HT-29 (cell line): ENCODE measurements around the gene SPNS3. TPM values are rescaled to one million over a fixed set of nuclear protein-coding genes. Genes with fewer than 3 reads are reported as not detected.

Experiments
- DNase-seq: peaks from one replicate; pipeline ENCODE4 v3.0.0-alpha.2; 2015; ENCODE audit warnings: low spot score
- total RNA-seq: library from RNA; depleted of rRNA; stranded (reverse); fragments of >200 nt; shearing (Covaris generic); gene quantifications from 2 replicates; pipeline ENCODE4 v1.2.3, GENCODE V29; 2014

The SPNS3 gene
- total RNA-seq, 1 experiment from 2014 or later, result 4.7 TPM

DNA sequence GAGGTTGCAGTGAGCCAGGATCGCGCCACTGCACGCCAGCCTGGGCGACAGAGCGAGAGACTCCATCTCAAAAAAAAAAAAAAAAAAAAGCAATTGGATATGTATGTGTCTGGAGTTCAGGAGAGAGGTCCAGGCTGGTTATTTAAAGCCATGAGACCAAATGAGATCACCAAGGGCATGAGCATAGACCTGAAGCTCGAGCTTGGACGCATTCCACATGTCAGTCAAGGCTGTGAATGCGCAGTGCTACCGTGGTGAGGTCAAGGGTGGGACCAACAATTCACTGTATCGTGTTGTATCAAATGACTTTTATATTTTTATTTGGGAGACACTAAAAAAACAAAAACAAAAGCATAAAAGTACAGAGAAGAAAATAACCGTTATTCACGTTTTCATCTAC lies 35.8 kb downstream of the SPNS3 start:
- no peak for DNase-seq

DNA sequence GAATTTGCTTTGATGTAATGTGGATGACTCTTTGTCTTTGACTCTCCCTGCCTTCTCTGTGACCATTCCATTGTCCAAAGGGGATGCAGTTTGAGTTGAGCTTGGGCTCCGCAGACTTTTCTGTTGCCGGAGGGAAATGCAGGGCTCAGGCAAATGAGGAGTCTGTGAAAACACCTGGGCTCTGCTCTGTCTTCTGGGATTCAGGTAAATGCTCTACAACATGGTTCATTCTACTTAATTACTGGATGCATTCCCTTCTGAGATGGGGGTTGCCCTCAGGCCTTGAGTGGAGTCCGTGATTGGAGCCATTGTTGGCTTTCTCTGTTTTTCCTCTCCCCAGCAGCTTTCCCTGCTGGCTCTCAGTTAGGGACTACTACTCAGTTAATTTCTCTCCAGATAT lies 38.5 kb downstream of the SPNS3 start:
- DNase-seq, result no peak

- DNase-seq, result no peak
Measured at GRCh38 chr17:4474093-4474492, 40.4 kb downstream of the SPNS3 start.

DNA sequence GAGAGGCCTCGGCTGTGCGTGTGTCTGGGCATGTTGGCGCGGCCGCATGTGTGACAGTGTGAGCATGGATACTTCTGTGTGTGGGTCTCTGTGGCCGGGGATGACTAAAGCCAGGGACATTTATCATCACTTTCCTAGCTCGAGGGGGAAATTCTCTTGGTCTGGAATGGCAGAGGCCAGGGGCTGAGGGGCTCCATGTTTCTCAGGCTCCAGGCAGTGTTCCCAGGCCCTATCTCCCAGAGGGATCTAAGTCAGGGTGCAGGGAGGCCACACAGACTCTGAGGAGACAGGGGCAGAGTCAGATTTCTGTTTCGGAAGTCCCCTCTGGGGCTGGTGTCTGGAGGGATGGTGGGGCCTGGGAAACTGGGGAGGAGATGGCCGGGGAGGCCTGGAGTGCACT lies 41.3 kb downstream of the SPNS3 start:
- DNase-seq, result no peak

DNA sequence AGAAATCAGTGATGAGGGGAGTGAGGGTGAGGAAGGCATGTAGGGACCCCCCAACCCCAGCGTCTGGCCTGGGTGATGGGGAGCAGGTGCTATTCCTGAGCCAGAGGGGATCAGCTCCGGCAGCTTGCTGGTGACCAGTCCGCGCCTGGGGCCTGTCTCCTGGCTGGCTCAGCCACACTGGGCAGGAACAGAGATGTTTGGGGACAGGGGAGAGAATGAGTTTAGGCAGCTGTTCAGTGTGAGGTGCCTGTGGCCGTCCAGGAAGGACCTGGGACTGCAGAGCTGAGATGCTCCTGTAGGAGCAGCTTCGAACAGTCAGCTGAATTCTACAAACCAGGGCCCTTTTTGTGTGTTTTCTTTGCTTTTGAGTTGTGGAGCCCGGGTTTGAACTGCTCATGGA lies 41.7 kb downstream of the SPNS3 start:
- DNase-seq, result no peak

- peak; percentile 66 for DNase-seq
Measured at GRCh38 chr17:4476017-4476416, 42.3 kb downstream of the SPNS3 start.

GRCh38 chr17:4476511-4477070 lies 42.9 kb downstream of the SPNS3 start:
- peak; percentile 85 for DNase-seq

DNA sequence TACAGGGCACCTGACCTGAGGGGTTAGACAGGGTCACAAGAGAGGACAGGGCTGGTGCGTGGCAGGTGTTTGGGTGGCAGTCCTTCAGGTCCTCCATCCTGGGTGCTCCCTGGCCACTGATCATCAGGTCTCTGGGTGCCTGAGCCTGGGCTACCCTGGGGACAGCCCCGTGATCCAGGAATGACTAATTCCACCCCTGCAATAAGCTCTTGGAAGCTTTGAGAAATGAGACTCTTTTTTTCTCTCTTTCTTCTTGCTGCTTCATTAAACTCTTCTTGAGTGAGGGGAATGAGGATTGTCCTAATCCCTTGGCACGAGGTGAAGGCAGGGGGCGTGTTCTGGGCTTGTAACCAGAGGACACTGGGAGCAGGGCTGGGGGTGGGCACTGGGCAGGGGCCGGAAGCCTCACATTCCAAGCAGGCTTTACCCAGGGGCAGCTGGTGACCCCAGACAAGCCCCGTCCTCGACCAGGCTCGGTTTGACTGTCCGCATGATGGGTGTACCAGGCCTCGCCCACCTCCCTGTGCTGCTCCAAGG lies 43.6 kb downstream of the SPNS3 start:
- DNase-seq, result peak; percentile 25

DNA sequence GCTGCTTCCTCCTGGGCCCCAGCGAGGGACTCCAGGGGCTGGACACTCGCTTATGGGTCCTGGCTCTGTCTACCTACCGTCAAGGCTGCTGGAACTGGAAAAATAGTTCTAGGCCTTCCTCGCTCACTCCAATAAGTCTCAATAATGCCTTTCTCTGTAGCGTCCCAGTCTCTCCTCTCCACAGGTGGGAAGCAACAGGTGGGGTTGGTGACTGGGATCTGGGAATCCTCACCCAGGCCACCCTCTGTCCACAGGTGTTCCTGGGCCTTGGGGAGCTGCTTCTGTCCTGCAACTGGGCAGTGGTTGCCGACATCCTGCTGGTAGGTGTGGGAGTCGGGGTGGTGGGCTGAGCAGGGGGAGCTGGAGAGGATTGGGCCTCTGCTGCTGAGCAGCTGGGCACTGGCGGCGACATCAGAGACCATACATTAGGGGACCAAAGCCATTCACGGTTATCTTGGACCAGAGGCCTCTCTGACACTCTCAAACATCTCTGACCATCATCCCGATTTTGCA lies 44.6 kb downstream of the SPNS3 start:
- no peak for DNase-seq

DNA sequence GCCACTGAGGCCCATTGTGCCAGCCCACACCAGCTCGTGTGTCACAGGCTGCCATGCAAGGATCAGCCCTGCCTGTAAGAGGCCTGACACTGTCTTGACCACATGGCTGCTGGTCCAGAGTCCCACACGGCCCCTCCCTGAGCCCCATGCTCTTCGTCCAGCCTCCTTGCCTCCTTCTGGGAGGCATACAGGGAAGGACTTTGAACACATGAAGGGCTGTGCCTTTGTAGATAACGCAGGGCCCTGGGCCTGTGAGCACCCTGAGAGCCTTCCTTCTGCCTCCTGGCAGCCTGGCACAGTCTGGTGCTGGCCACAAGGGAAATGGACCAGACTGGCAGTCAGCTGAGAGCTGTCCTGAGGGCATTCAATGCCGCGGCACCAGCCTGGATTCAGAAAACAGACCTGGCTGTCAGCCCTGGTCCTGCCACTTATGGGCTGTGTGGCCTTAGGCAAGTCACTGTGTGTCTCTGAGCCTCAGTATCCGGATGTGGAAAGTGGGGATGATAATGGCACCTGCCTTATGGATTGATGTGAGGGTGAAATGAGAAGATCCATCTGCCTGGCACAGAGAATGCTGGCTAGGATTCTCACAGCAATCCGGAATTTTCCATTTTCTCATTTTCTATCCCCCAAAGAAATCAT lies 45.7 kb downstream of the SPNS3 start:
- DNase-seq, result peak; percentile 23

DNA sequence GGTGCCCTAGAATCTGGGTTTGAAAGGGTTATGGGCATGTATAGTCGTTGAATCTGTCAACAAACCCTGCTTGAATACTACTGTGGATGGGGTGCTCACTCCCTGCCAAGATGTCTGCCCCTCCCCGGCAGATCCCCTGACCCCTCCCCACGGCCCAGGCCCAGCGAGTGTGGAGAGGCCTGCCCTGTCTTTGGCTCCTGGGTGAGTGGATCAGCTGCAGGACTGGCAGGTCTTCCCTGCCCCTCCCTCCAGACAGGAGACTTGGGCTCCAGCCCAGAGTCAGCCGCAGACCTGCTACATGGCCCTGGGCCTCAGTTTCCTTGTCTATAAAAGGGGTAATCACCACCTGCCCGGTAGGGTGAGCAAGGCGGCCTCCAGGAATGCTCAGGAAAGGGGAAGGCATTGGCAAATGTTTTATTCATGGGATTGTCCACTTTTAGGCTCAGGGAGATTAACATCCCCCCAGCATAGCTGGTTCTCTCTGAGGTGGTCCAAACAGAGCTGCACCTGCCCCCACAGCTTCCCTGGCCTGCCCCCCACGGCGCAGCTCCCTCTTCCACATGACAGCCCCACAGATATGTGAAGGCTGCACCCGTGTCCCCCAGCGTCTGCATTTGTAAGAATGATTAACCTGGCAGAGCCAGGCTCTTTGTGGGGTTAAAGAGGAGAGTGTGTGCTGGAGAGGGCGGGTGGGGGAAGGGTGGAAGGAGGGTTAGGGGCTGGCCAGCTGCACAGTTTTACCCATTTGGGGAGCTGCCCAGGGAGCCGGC lies 46.4 kb downstream of the SPNS3 start:
- DNase-seq, result peak; percentile 25

- peak; percentile 41 for DNase-seq
Measured at GRCh38 chr17:4480929-4481898, 47.5 kb downstream of the SPNS3 start.

DNA sequence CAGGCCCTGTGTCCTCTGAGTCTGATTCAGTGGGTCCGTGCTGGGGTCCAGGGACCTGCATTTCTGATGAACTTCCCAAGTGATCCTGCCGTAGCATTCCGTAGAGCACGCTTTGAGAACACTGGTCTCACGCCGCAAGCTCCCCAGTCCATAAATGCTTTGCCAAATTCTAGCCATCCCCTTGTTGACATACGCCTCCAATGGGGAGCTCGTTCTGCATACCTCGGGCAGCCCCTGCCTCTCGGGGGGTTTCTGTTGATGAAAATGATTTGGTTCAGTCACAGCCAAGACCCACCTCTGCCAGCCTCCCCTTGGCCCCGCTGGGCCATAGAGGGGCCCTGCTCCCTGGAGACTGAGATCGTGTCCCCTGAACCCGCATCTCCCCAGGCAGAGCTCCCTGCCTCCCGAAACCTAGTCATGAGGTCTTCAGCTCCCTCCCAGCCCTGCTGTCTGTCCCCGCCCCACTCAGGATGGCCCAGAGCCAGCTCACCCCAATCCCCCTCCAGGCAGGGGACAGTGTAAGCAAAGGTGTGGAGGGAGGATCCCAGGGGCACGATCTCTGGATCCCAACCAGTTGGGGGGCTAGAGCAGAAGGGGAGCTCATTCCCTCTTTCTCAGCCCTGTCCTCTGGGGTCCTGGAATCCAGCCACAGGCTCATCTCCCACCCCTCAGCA lies 48.7 kb downstream of the SPNS3 start:
- peak; percentile 24 for DNase-seq

DNA sequence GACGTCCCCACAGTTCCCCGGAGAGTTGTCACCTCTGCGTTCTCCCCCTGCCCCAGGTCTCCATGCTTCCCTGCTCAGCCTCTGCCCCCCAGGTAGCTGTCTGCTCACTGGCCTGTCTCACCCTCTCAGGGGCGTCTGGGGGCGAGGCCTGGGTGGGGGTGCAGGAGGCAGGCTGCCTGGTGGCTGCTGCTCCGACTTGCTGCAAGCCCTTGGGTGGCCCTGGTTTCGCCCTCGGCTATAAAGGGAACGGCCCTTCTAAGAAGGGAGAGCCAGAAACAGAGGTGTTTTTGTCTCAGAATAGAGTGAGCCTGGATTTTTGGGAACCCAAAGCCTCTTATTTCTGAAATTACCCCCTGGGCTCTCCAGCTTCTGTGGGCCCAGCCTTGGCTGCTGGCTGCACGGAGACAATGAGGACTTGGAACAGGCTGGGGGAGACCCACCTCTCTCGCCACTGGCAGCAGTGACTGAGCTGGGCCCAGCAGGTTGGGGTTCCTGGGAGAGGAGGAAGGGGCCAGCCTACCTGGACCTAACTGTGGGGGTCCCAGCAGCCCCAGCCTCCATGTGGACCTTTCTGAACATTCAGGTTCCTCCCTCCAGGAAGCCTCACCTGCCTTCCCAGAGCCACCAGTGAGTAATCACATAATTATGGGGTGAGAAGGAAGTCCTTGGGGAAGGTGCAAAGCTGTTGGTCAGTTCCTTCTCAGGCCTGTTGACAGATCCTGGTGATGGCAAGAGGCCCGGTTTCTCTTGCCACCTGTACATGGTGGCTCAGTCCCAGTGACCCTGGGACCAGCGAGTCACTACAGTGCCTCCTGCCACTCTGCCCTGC lies 49.5 kb downstream of the SPNS3 start:
- peak; percentile 75 for DNase-seq

GRCh38 chr17:4485676-4486646 lies 52.2 kb downstream of the SPNS3 start:
- no peak for DNase-seq

DNA sequence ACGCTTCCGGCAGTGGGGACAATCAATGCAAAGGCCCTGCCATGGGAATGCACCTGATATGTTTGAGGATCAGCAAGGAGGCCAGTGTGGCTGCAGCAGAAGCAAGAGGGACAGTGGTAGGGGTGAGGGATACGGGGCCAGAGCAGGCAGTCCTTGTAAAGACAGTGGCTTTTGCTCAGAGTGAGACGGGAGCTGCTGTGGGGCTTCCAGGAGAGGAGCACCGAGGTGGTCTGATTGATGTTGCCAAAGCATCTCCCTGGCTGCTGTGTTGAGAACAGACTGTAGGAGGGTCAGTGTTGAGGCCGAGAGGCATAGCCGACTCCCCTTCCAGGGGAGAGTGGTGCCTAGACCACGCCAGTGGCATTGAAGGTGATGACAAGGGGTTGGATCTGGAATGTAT lies 53.6 kb downstream of the SPNS3 start:
- no peak for DNase-seq

DNA sequence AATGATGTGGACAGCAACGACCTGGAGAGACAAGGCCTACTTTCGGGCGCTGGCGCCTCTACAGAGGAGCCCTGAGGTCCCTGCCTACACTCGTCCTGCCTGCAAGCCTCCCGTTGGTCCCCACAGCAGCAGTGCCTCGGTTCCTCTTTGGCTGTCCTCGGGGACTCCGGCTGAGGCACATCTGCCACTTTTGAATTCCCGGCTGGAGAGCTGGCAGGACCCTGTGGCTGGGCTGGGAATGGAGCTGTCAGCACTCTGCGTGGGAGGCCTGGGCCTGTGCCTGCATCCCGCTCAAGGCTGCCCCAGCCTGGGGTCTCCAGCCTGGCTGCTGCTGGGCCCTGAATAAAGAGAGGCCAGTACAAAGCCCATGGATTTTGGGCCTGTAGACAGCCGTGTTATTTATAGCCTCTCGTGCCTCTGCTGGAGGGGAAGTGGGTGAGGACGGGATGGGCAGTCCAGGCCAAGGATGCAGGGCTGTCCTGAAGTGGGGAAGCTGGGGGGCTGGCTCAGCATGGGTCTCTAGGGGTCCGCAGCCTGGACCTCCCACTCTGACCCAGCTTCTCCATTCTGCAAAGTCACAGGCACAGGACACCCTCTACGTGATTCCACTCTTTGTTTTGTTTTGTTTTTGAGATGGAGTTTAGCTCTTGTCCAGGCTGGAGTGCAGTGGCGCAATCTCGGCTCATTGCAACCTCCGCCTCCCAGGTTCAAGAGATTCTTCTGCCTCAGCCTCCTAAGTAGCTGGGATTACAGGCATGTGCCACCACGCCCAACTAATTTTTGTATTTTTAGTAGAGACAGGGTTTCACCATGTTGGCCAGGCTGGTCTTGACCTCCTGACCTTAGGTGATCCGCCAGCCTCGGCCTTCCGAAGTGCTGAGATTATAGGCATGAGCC lies 54.3 kb downstream of the SPNS3 start:
- DNase-seq, result no peak
